Stimulated activated CD4-positive, alpha-beta T cell treated with anti-CD3 and anti-CD28 coated beads, TNF-alpha, amount 100 ng/mL, for 4 hours (primary cell): ENCODE measurements around the gene DFFA.
"Not testable (repeated sequence)": the region's sequence is repeated elsewhere in the genome, so short reads cannot be mapped to it uniquely, and the experiment has no call there.

Experiments used
- DNase-seq, 3 experiments: peaks; one replicate each; pipeline ENCODE4 v3.0.0-alpha.2; 2020; ENCODE audit warnings: low read depth in 3 of 3

DFFA gene

DNA sequence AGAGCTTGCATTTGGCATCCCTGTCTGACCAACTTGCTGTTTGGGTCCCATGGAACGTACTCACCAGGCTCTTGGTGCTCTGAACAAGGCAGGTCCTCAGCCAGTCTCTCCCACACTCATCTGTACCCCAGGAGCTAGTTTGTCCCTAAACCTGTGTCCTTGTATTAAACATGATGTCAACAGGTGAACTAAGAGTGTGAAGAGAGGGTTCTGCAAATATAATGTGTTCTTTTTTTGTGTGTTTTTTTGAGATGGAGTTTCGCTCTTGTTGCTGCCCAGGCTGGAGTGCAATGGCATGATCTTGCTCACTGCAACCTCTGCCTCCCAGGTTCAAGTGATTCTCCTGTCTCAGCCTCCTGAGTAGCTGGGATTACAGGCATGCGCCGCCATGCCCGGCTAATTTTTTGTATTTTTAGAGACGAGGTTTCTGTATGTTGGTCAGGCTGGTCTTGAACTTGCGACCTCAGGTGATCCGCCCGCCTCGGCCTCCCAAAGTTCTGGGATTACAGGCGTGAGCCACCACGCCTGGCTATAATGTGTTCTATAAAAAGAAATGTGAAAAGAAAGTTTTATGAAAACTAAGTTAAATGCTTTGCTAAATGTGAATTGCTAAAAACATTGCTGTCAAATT, 33.8 kb upstream of the DFFA start:
- not testable (repeated sequence) for DNase-seq

DNA sequence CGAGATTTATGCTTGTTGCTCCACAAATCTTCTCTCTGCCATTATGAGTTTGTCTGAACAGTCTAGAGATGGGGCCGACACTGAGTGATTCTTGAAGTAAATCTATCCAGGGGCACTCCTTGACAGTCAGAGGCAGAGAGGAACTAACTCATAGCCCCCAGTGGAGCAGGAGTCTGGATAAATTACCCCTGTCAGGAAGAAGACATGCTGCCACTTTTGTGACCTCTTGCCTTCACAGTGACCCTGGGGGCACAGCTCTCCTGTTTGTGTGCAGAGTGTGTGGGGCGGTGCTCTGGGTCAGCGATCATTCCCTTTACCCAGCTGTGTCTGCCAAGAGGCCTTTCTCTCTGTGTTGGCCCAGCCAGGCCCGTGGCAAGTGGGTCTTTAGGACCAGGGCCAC, 31.9 kb upstream of the DFFA start:
- no peak for DNase-seq

DNA sequence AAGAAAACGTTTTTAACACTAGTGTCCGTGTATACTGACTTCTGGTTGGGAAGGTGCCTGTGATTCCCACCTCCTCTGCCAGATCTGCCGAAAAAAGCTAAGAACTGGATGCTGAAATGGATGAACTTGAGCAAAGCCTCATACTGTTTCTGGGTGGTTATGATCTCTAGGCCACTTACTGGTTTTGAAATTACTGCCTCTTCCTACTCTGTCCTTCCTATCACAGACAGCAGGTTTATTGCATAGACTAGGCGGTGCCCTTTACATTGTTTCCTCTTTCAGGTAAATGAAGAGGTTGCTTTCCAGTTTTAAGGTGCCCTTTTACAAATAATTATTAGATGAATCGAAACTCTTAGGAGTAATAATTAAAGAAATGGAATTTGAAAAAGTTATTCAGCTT, 29.9 kb upstream of the DFFA start:
- DNase-seq = no peak

DNA sequence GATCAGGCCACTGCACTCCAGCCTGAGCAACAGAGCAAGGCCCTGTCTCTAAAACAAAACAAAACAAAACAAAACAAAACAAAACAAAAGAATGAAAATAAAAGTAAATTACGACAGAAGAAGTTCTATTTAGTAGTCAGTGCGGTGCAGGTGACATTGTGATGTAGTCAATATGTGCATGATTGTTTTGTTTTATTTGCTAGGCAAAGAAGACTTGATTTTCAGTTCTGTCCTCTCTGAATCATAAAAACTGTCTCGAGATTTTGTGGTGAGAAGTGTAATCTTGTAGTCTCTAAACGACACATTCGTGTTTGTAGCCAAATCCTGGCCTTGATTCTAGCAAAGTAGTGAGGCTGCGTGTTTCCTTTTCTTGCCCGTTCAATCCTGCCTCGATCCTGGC, 25.9 kb upstream of the DFFA start:
- DNase-seq = no peak

DNA sequence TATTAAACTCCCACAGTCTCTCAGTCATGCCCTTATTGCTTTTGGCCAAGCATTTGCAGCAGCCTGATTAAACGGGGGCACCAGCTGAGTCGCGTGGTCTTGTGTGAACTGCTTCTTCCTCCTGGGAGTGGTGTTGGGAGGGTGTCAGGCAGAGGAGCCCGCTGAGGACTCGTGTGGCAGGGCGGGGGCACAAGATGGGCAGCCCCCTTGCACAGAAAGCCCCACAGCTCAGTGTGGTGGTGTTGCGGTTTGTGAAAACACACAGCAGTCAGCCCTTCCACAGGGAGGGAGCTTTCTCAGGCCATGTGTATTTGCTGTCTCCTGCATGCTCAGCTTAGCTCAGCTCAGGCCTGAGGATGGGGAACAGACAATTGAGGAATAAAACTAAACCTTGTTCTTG, 24.8 kb upstream of the DFFA start:
- DNase-seq = no peak

DNA sequence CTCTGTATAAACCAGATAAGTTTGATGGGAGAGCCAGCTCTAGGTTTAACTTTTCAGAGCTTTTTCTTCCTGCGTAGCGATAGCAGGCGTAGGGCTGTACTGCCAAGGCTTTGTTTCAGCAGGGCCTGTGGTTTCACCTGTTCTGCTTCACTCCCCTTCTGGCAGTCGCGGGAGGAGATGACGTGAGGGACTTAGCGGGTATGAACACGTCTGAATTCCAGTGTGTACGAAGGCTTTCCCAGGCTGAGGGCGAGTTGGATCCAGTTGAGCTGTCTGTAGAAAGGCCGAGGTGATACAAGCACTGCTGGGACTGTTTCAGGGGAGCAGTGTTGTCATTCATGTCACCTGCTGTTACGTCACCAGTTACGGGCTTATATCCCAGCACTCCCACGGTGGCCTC, 23.6 kb upstream of the DFFA start:
- no peak for DNase-seq

DNA sequence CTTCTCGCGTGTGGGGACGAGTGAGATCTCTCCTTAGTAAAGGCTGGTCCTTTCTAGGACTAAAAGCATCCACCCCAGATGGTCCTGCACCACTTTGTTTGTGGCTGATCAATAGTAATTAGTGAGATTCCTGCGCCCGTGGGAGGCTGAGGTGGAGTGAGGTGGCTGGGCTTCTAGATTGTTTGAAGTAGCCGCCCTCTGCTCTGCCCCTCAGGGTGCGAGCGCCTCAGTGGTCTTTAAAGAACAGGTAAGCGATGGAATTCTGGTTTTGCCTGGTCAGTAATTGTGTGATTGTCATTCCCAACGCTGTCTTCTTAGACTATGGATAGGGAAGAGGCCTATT, 23.1 kb upstream of the DFFA start:
- no peak for DNase-seq

DNA sequence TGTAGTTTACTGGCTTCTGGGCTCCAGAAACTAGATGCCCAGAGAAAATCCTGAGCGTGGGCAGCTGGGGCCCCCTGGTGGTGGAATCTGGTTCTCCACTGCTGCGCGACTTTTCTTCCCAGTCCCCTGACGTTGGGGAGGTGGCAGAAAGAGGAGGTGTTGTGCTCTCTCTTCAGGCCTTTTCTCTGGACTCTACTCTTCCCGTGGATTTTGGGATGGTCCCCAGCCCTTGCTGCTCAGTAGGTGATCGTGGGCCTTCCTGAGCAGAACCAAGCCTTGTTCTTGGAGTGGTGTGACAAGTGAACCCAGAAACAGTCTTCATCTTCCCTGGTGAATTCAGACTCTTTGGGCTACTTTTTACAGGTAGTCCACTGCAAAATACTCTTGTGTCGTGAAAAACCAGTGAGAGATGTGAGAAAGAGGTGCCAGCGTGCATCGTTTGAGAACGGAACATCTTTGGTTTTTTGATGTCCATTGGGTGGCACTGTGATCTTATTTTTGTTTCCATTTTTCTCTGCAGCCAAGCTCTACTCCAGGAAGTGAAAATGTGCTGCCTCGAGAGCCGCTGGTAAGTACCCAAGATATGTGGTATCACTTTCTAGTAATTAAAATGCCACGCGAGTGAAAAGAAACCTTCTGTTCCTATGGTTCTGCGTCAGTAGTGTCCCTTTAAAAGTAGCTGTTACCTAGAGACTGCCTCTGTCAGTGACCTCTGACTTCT, 22.6 kb upstream of the DFFA start:
- DNase-seq = peak; percentile 65 to 75 (median 67)

DNA sequence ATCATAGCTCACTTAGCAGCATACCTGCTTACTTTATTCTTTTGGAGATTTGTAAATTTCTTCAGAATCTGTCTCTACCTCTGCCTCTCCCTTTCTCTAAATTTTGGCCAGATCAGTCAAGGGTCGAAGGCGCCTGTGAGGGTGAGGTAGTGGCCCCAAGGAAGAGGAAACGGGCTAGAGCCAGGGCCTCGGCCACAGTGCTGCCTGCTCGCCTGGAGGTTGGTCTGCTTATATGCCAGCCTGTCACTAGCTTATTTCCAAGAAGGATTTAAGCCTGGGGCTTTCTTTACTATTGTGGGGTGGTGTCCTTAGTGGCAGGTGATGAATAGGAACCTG, 22.1 kb upstream of the DFFA start:
- DNase-seq = no peak

DNA sequence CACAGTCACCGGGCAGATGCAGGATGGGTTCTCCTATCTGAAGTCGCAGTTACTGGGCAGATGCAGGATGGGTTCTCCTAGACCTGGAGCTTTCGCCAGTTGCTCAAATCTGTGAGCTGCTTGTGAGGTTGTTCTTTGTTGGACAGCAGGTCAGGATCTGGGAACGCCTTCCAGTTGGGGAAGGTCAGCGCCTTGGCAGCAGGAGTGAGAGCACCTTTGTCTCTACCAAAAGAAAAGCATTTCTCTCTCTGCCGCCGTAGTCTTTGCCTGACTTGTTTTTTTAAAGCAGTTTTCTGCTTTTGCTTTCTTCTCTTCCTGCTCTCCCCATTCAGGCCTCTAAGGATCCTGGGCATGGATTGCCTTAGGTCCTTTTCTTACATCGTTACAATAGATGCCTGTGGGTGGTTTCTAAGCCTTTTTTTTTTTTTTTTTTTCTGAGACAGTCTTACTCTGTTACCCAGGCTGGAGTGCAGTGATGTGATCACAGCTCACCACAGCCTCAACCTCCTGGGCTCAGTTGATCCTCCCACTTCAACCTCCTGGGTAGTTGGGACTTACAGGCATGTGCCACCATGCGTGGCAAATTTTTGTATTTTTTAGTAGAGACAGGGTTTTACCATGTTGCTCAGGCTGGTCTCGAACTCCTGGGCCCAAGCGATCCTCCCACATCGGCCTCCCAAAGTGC, 18.1 kb upstream of the DFFA start:
- DNase-seq = no peak

DNA sequence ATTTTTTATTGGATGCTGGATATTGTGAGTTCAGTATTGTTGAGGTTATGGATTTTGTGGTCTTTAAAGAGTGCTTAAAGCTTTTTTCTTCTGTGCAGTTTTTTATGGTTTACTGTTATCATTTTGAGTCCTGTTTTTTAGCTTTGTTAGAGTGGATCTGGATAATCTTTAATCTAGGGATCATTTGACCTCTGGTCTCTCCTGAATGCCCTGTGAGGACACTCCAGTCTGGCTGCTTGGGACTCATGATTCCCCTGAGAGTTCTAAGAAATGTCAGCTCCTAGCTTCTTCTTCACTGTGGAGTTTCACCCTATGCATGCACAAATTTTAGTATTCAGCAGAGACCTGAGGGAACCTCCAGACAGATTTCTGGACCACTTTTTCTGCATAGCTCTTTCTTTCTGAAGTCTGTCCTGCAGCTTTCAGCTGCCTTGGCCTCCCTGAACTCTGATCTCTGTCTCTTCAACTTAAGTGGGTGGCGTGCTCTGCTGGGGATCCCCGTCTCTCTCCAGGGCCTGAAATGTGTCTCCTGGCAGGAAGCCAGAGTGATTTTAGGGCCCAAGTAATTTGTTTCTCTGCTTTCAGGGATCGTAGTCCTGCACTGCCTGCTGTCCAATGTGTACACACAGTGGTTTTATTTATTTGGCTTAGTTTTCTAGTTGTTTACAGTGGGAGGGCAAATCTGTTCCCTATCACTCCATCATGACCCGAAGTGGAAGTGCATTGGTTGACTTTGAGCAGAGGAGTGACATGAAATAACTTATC, 17.1 kb upstream of the DFFA start:
- DNase-seq = no peak

DNA sequence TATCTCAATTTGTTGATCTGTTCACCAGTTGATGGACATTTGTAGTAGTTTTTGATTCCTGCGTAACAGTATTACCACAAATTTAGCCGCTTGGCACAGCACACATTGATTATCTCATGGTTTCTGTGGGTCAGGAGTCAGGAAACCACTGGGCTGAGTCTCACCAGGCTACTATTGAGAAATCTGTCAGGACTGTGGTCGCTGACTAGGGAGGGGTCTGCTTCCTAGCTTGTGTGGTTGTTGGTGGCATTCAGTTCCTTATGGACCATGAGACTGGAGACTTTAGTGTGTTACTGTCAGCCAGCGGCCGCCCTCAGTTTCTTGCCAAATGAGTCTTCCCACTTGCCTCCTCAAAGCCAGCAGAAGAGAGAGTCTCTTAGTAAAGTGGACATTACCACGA, 12.2 kb upstream of the DFFA start:
- no peak for DNase-seq

DNA sequence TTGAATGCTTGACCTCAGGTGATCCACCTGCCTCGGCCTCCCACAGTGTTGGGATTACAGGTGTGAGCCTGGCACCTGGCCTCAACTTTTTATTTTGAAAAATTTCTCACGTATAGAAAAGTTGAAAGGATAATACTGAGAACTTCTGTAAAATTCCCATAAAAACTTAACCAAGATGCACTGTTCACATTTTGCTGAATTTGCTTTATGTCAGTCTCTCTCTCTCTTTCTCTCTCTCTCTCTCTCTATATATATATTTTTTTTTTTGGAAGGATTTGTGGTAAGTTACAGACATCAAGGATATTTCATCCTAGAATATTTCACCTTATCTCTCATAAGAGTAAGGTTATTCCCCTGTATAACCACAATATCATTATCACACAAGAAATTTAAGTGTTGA, 8.3 kb upstream of the DFFA start:
- DNase-seq = no peak

DNA sequence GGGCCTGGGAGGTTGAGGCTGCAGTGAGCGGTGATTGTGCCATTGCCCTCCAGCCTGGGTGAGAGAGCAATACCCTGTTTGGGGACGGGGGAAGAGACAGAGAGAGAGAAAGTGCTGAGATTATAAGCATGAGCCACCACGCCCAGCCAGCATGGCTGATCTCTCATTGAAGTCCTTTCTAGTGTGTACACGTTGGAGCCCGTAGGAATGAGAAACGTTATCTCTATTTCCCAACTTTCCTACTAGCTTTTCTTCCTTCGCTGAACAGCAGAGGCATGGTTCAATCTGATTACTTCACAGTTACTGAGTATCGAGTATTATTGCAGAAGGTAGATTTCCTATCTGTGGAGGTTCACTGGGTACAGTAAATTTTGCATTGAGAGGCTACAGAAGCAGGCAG, 7.0 kb upstream of the DFFA start:
- no peak for DNase-seq

DNA sequence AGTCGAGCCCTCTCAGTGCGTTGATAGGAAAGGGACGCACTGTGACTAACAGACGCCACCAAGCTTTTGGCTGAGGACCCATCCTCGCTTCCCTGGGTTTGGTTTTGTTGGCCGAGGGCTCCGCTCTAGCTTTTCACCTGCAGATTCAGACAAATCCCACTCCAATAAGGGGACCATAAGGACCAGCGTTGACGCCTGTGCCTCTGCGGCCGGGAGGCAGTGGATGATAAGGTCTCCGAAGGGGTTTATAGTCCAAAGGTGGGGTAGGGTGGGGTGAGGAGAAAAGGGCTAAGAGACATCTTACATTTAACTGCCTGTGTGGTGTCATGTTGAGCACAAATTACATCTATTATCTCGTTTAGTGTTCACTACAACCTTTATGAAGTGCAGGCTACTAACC, 3.2 kb upstream of the DFFA start:
- no peak for DNase-seq

DNA sequence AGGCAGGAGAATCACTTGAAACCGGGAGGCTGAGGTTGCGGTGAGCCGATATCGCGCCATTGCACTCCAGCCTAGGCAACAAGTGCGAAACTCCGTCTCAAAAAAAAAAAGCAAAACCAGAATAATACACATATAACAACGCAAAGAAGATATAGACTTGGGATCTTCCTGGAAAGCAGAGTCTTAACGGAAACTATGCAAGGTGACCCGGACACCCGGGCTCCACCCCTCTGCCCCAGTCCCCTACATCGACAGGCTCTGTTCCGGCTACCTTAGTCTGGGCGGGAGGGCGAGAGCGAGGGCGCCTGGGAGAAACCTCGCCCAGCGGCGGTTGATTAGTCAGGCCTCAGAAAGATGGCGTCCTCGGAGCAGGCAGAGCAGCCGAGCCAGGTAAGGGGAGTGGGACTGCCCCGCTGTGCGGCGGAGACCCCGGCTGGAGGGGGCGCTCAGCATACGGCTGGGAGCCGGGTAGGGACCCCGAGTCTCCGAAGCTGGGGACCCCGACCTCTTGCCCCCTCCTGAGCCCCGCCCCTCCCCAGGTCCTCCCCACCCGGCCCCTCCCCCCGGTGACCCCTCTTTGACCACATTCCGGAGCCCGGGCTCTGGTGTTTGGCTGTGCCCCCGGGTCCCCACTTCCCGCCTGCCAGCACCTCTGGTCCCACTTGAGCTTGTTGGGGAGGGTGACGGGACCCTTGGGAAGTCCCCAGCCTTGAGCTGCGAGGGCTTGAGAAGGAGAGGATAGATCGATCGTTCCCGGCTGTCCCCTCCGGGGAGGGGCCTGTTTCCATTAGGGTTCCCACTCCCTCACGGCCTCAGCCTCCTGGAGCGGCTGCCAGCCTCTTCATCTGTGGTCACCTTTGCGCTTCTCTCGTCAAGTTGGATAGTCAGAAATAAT, 2.5 kb upstream of the DFFA start, which contains the start of gene PEX14:
Gene PEX14, plus strand, starts transcription at position 338 of the 895 bp plus-strand sequence. Its CDS starts 17 bp downstream, at position 355.
- peak; percentile 71 to 79 (median 71) for DNase-seq

DNA sequence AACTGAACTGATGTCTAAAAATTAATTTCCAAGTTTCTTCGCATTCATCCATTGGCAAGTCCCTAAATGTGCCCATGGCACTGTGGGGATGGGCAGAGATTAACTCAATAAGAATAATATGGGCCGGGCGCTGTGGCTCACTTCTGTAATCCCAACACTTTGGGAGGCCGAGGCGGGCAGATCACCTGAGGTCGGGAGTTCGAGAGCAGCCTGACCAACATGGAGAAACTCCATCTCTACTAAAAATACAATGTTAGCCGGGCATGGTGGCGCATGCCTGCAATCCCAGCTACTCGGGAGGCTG, 1.9 kb upstream of the DFFA start:
- not testable (repeated sequence) for DNase-seq

DNA sequence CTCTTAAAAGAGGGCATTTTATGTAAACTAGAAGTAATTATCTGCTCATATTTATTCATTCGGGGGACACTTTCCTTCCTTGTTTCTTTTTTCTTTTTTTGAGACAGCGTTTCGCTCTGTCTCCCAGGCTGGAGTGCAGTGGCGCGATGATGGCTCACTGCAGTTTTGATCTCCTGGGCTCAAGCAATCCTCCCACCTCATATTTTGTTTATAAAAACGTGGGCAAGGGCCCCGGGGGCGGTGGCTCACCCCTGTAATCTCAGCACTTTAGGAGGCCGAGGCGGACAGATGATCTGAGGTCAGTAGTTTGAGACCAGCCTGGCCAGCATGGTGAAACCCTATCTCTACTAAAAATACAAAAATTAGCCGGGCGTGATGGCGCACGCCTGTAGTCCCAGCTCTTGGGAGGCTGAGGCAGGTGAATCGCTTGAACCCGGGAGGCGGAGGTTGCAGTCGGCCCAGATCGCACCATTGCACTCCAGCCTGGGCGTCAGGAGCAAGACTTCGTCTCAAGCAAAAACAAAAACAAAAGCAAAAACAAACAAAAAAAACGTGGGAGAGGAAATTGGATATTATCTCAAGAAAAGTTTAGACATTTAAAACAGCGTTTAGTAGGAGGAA, 926 bp upstream of the DFFA start:
- DNase-seq = no peak

DNA sequence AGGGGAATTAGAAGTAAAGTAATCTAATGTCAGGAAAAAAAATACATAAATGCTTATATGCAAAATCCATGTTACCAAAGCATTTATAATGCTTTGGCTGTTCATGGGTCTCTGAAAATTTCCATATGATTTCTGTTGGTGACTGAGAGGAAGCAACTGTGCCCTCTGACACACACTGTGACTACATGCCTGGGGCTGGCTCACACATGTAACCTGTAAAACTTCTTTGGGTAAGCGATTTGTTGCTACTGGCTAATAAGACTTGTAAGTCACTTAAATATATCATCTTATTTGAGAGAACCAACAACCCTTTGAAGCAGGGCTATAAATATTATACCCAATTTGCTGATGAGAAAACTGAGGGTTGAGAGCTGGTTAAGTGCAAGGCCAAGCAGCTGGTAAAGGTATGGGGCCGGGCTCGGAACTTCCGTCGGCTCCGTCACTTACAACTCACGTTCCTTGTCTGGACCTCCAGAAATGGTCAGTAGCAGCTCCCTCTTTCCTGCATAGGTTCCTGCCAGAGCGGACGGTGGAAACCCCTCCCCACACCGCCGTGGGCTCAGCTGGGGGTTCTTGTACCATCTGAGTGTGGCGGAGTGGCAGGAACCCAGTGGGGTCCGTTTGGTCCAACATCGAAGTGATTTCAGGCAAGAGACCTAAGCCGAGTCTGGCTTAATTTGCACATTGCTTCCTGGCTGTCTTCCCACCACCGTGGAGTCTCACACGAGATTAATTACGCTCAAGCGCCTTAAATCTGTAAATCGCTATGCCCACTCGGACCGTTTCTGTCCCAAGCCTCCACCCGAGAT, 714 bp downstream of the DFFA start:
- DNase-seq = no peak

DNA sequence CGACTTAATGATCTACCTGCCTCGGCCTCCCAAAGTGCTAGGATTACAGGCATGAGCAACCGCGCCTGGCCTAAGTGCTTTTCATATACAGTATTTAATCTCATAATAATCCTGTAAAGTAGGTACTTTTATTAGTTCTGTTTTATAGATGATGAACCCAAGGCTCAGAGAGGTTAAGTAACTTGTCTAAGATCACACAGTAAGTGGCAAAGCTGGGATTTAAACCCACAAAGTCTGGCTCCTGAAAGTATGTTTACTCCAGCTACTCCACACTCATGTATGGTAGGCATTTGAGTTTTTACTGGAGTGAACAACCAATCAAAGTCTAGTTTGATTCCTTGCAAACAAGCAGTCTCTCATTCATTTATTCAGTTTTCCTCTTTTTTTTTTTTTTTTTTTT, 2.3 kb downstream of the DFFA start:
- no peak for DNase-seq
